CD14-positive monocyte (primary cell): ENCODE results near the gene ASAP3. TPM values are rescaled to one million over a fixed set of nuclear protein-coding genes. Genes with fewer than 3 reads are reported as not detected.
A peak's percentile ranks its signal among the peaks of the same experiment; 100 is the strongest.

Source experiments
- DNase-seq, 3 donors: peaks; one replicate each; pipeline ENCODE4 v3.0.0-alpha.2; 2011 to 2022
- H2AFZ ChIP-seq: 2 replicates; pipeline ENCODE4 v1.6.0; 2012; ENCODE audit warnings: mild to moderate bottlenecking, low read depth, low read length, inconsistent platforms; ENCODE audit not compliant: insufficient read depth, poor library complexity, severe bottlenecking
- H3K27ac ChIP-seq, 2 donors: 1 replicate in 1 of 2; 2 replicates in 1 of 2; pipeline ENCODE4 v1.5.1; 2012 to 2013; ENCODE audit warnings: low read length in 2 of 2, control low read depth in 1 of 2, inconsistent platforms in 1 of 2, low read depth in 1 of 2, mild to moderate bottlenecking in 1 of 2
- H3K27me3 ChIP-seq, 2 donors: one replicate each; pipeline versions ENCODE4 v1.6.0 to v1.6.1; 2011 to 2013; ENCODE audit warnings: low read length in 2 of 2; ENCODE audit not compliant: control insufficient read depth in 2 of 2, insufficient read depth in 2 of 2
- H3K36me3 ChIP-seq, 2 donors: replicated peaks in 1 of 2; 1 replicate in 1 of 2; 2 replicates in 1 of 2; pipeline versions ENCODE4 v1.5.1 to v1.6.1; 2012 to 2013; ENCODE audit warnings: low read length in 2 of 2, control low read depth in 1 of 2, inconsistent platforms in 1 of 2, mild to moderate bottlenecking in 1 of 2; ENCODE audit not compliant: insufficient read depth in 2 of 2, control insufficient read depth in 1 of 2
- H3K4me1 ChIP-seq, 2 donors: 1 replicate in 1 of 2; 2 replicates in 1 of 2; pipeline versions ENCODE4 v1.5.1 to v1.6.1; 2012 to 2013; ENCODE audit warnings: low read length in 2 of 2, control low read depth in 1 of 2, inconsistent platforms in 1 of 2, mild to moderate bottlenecking in 1 of 2, moderate library complexity in 1 of 2; ENCODE audit not compliant: insufficient read depth in 2 of 2, control insufficient read depth in 1 of 2
- H3K4me2 ChIP-seq: replicated peaks from 2 replicates; pipeline ENCODE3; 2012; ENCODE audit warnings: low read length, moderate library complexity, mild to moderate bottlenecking; ENCODE audit not compliant: poor library complexity, severe bottlenecking; ENCODE audit errors: extremely low read depth
- H3K4me3 ChIP-seq, 3 experiments: fragments of 200-600 bp in 1 of 3; sonication (generic) in 1 of 3; replicated peaks in 1 of 3; 1 replicate in 2 of 3; 2 replicates in 1 of 3; pipeline ENCODE4 v1.5.1; 2011 to 2013; ENCODE audit warnings: low read length in 3 of 3, mild to moderate bottlenecking in 3 of 3, control low read depth in 2 of 3, low read depth in 2 of 3, inconsistent platforms in 1 of 3, moderate library complexity in 1 of 3
- H3K79me2 ChIP-seq: 2 replicates; pipeline ENCODE4 v1.6.0; 2012; ENCODE audit warnings: mild to moderate bottlenecking, control low read depth, inconsistent platforms, low read length, moderate library complexity; ENCODE audit not compliant: insufficient read depth
- H3K9ac ChIP-seq: 2 replicates; pipeline ENCODE4 v1.6.0; 2017; ENCODE audit warnings: low read length, mild to moderate bottlenecking; ENCODE audit not compliant: insufficient read depth, poor library complexity, severe bottlenecking
- H3K9me3 ChIP-seq, 2 donors: replicated peaks in 1 of 2; 1 replicate in 1 of 2; 2 replicates in 1 of 2; pipeline versions ENCODE4 v1.5.1 to v1.6.1; 2012 to 2013; ENCODE audit warnings: low read length in 2 of 2, control low read depth in 1 of 2; ENCODE audit not compliant: control insufficient read depth in 1 of 2, insufficient read depth in 1 of 2
- H4K20me1 ChIP-seq: 2 replicates; pipeline ENCODE4 v1.6.0; 2012; ENCODE audit warnings: mild to moderate bottlenecking, low read length, control low read depth, moderate library complexity; ENCODE audit not compliant: insufficient read depth
- H3K27ac Mint-ChIP-seq, 7 donors: one replicate each; pipeline ENCODE4 v1.8.0; 2020; ENCODE audit warnings: mild to moderate bottlenecking in 7 of 7, mixed read lengths in 7 of 7, moderate library complexity in 6 of 7, inconsistent platforms in 2 of 7
- H3K27me3 Mint-ChIP-seq, 3 donors: one replicate each; pipeline ENCODE4 v1.8.0; 2021 to 2022; ENCODE audit warnings: low read depth in 3 of 3, mild to moderate bottlenecking in 3 of 3, mixed read lengths in 3 of 3, moderate library complexity in 3 of 3, inconsistent platforms in 1 of 3
- H3K36me3 Mint-ChIP-seq, 2 donors: one replicate each; pipeline ENCODE4 v1.8.0; 2020; ENCODE audit warnings: mixed read lengths in 2 of 2, inconsistent platforms in 1 of 2, mild to moderate bottlenecking in 1 of 2
- H3K4me1 Mint-ChIP-seq: one replicate; pipeline ENCODE4 v1.8.0; 2020; ENCODE audit warnings: mild to moderate bottlenecking, mixed read lengths
- H3K4me3 Mint-ChIP-seq, 2 donors: one replicate each; pipeline ENCODE4 v1.8.0; 2020; ENCODE audit warnings: mild to moderate bottlenecking in 2 of 2, mixed read lengths in 2 of 2, moderate library complexity in 1 of 2
- H3K9me3 Mint-ChIP-seq, 7 donors: one replicate each; pipeline ENCODE4 v1.8.0; 2020 to 2022; ENCODE audit warnings: mixed read lengths in 7 of 7, mild to moderate bottlenecking in 6 of 7, moderate library complexity in 6 of 7, inconsistent platforms in 2 of 7
- CTCF ChIP-seq: fragments of 200-600 bp; IDR thresholded peaks from one replicate; pipeline ENCODE4 v1.8.0; 2022; ENCODE audit warnings: antibody characterized with exemption, mild to moderate bottlenecking
- WGBS: methylation state at CpG from one replicate; pipeline ENCODE4 v1.1.5; 2013; ENCODE audit warnings: missing lambda C conversion rate; ENCODE audit not compliant: insufficient coverage; 5-methylcytosine and 5-hydroxymethylcytosine counted together
- intact Hi-C, 2 donors: fragments of 100-400 bp; cut with micrococcal nuclease; formaldehyde crosslinking; loops; one replicate each; pipeline versions ENCODE4 v1.15.0 to v1.15.1; 2023
- polyA plus RNA-seq, 3 donors: library from polyadenylated mRNA; depleted of rRNA in 1 of 3; unstranded in 2 of 3; stranded (reverse) in 1 of 3; fragments of 300-500 nt in 2 of 3; fragments of >200 nt in 1 of 3; fragmentation: Illumina TruSeq in 2 of 3; gene quantifications; 1 replicate in 2 of 3; 2 replicates in 1 of 3; pipeline ENCODE4 v1.2.3, GENCODE V29; 2012 to 2021

ASAP3 gene
- polyA plus RNA-seq, 3 donors: 0.27 to 1.1 TPM; not detected in 1

- DNase-seq: no peak
- Mint-ChIP-seq H3K27ac (no peak within 1 kb of the TSS), H3K36me3 (peaks cover 2 to 9% of the 10 kb centered on the region in 2 donors), H3K9me3 (peaks cover 0 to 17% (median 5%) of the 10 kb centered on the region in 7 donors), H3K27me3 (peaks cover 41 to 62% (median 57%) of the 10 kb centered on the region in 3 donors), H3K4me1 (peaks cover 38% of the 10 kb centered on the region), H3K4me3 (peak within 1 kb of the TSS; percentile 76 to 96)
- Histone ChIP-seq H3K79me2 (no peaks in the 10 kb centered on the region), H3K27me3 (peaks cover 22 to 54% of the 10 kb centered on the region in 2 donors), H3K4me2 (peak within 1 kb of the TSS; percentile 59), H3K4me1 (peaks cover 33 to 37% of the 10 kb centered on the region in 2 donors), H3K36me3 (no peaks in the 10 kb centered on the region), H3K9me3 (peaks cover 0 to 5% of the 10 kb centered on the region in 2 donors), H4K20me1 (no peaks in the 10 kb centered on the region), H3K4me3 (peak within 1 kb of the TSS; percentile 18 to 68 (median 21)), H3K27ac (no peak within 1 kb of the TSS), H3K9ac (peak within 1 kb of the TSS; percentile 11), H2AFZ (peak within 1 kb of the TSS; percentile 73)
- TF ChIP-seq CTCF: no peak
- WGBS: 2% methylated on average over 59 of the region's 84 CpGs
- intact Hi-C loops: no loop called here
Measured at GRCh38 chr1:23424293-23425192, 59.4 kb downstream of the ASAP3 start, which contains the start of gene TCEA3. Gene TCEA3 (minus strand): TSS chr1:23424748. CDS start chr1:23424633, 115 bp downstream.

GRCh38 chr1:23423415-23424292 lies 60.3 kb downstream of the ASAP3 start:
- 16% methylated on average over 31 of the region's 46 CpGs for WGBS
- H3K4me3 Mint-ChIP-seq: peak overlapping the region; percentile 76 to 96
- no peak for DNase-seq
- TF ChIP-seq CTCF: no peak
- H2AFZ ChIP-seq: peak overlapping the region; percentile 73
- no peaks in the 10 kb centered on the region for H3K79me2 ChIP-seq
- peak overlapping the region in 1 of 7 donors; percentile 5 for H3K27ac Mint-ChIP-seq
- H3K9me3 ChIP-seq: peaks cover 0 to 5% of the 10 kb centered on the region in 2 donors
- H3K27me3 Mint-ChIP-seq: peaks cover 39 to 55% (median 53%) of the 10 kb centered on the region in 3 donors
- H3K9me3 Mint-ChIP-seq: peaks cover 0 to 17% (median 5%) of the 10 kb centered on the region in 7 donors
- H4K20me1 ChIP-seq: no peaks in the 10 kb centered on the region
- peaks cover 2 to 9% of the 10 kb centered on the region in 2 donors for H3K36me3 Mint-ChIP-seq
- peaks cover 22 to 50% of the 10 kb centered on the region in 2 donors for H3K27me3 ChIP-seq
- peaks cover 33 to 37% of the 10 kb centered on the region in 2 donors for H3K4me1 ChIP-seq
- intact Hi-C loops: no loop called here
- peak overlapping the region; percentile 11 for H3K9ac ChIP-seq
- H3K4me1 Mint-ChIP-seq: peaks cover 38% of the 10 kb centered on the region
- no peaks in the 10 kb centered on the region for H3K36me3 ChIP-seq
- peak overlapping the region; percentile 59 for H3K4me2 ChIP-seq
- H3K4me3 ChIP-seq: peak overlapping the region; percentile 8 to 68 (median 18)
- H3K27ac ChIP-seq: no peak overlapping the region
